GF-D8 (cell line): ENCODE results near the gene LELP1.
"Not testable (repeated sequence)": the region's sequence is repeated elsewhere in the genome, so short reads cannot be mapped to it uniquely, and the experiment has no call there.

Experiments
- DNase-seq: peaks from one replicate; lab custom pipeline; 2025; lab: John Stamatoyannopoulos, UW

The LELP1 gene

GRCh38 chr1:153229076-153229829, 26.0 kb downstream of the LELP1 start:
- not testable (repeated sequence) for DNase-seq

- no peak for DNase-seq
Measured at GRCh38 chr1:153231363-153231762, 28.1 kb downstream of the LELP1 start.

GRCh38 chr1:153231785-153232184, 28.6 kb downstream of the LELP1 start:
- no peak for DNase-seq

GRCh38 chr1:153232553-153232952, 29.3 kb downstream of the LELP1 start:
- DNase-seq, result no peak

- no peak for DNase-seq
Measured at GRCh38 chr1:153233448-153233847, 30.2 kb downstream of the LELP1 start.

- DNase-seq, result no peak
Measured at GRCh38 chr1:153238527-153238926, 35.3 kb downstream of the LELP1 start.

- no peak for DNase-seq
Measured at GRCh38 chr1:153242160-153242559, 38.9 kb downstream of the LELP1 start.

- no peak for DNase-seq
Measured at GRCh38 chr1:153245466-153245865, 42.2 kb downstream of the LELP1 start.

GRCh38 chr1:153246018-153246417, 42.8 kb downstream of the LELP1 start:
- DNase-seq, result no peak

- DNase-seq, result no peak
Measured at GRCh38 chr1:153246825-153247224, 43.6 kb downstream of the LELP1 start.

GRCh38 chr1:153248176-153248879, 45.1 kb downstream of the LELP1 start:
- no peak for DNase-seq

- DNase-seq, result no peak
Measured at GRCh38 chr1:153250166-153250565, 46.9 kb downstream of the LELP1 start.

- DNase-seq, result no peak
Measured at GRCh38 chr1:153251087-153251486, 47.9 kb downstream of the LELP1 start.

GRCh38 chr1:153251562-153251961, 48.3 kb downstream of the LELP1 start:
- DNase-seq, result no peak

GRCh38 chr1:153251988-153252387, 48.8 kb downstream of the LELP1 start:
- no peak for DNase-seq

GRCh38 chr1:153253076-153253475, 49.8 kb downstream of the LELP1 start:
- no peak for DNase-seq

- no peak for DNase-seq
Measured at GRCh38 chr1:153253693-153254092, 50.5 kb downstream of the LELP1 start.
